ENCODE data around the gene FAM114A2. TPM values are rescaled to one million over a fixed set of nuclear protein-coding genes. Genes with fewer than 3 reads are reported as not detected.

Gene FAM114A2
- 13.3 and 18.4 TPM in 2 replicates for total RNA-seq

DNA sequence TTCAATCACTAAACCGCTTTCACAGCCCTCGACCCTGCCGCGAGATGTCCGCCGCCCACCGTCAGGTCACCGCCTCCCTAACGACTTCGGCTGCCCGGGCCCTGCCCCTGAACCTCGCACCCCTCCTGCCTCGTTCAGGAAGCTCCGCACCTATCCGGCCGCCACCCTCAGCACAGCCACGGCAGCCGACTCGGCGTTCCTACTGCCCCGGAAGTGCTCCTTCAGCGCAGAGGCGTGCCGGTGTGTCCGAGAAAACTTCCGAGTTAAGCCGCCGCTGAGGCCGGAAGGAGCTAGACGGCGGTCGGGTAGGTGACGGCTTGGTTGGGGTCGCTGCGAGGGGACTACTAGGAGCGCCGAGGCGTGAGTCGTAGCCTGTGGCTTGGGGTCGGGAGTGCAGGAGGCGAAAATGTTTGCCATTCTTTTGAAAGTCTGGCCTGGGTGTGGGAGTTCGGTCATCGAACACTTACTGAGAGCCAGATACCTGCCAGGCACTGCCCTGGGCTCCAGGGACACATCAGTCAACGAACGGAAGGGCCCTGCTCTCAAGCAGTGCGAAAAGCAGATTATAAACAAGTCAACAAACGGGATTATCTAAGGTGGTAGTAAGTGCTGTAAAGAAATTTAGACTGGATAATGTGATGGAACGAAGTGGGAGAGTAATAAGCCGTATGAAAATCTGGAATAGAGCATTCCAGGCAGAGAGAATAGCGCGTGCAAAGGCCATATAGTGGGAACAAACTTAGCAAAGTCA lies at the start of gene FAM114A2, which contains the start of gene MFAP3:
Gene FAM114A2, minus strand, starts transcription at position 204 of the 751 bp plus-strand sequence. CDS start 3,957 bp downstream, outside the sequence.
Gene MFAP3, plus strand, starts transcription at position 261 of the 751 bp plus-strand sequence. CDS start 10,756 bp downstream, outside the sequence.

Other genes with a start within 250 kb of the FAM114A2 start
- 41.2 and 58.5 TPM in 2 replicates for gene MFAP3, start 57 bp upstream of the FAM114A2 start, total RNA-seq
- gene GALNT10, start 151.8 kb upstream of the FAM114A2 start, total RNA-seq, result 12.1 and 34.5 TPM in 2 replicates

All from epithelial cell of alveolus of lung (primary cell).